Measurements from ENCODE around the gene HMOX1.

- TF ChIP-seq ZNF121 (CRISPR knock-in tag; IDR thresholded peaks at IDR 0.05) (no peak), CTCF (IDR thresholded peaks at IDR 0.05) (no peak), EMX1 (CRISPR knock-in tag; IDR thresholded peaks at IDR 0.05) (no peak), TEAD4 (CRISPR knock-in tag; IDR thresholded peaks at IDR 0.05) (no peak), ZNF416 (CRISPR knock-in tag; IDR thresholded peaks at IDR 0.05) (no peak)
- TF ChIP-seq, protein P1, sequence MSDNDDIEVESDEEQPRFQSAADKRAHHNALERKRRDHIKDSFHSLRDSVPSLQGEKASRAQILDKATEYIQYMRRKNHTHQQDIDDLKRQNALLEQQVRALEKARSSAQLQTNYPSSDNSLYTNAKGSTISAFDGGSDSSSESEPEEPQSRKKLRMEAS (CRISPR knock-in tag; IDR thresholded peaks at IDR 0.05) = no peak
- TF ChIP-seq, protein P2, sequence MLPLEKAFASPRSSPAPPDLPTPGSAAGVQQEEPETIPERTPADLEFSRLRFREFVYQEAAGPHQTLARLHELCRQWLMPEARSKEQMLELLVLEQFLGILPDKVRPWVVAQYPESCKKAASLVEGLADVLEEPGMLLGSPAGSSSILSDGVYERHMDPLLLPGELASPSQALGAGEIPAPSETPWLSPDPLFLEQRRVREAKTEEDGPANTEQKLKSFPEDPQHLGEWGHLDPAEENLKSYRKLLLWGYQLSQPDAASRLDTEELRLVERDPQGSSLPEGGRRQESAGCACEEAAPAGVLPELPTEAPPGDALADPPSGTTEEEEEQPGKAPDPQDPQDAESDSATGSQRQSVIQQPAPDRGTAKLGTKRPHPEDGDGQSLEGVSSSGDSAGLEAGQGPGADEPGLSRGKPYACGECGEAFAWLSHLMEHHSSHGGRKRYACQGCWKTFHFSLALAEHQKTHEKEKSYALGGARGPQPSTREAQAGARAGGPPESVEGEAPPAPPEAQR (CRISPR knock-in tag; IDR thresholded peaks at IDR 0.05) = no peak
Observed at GRCh38 chr22:35373781-35374180, 7.1 kb upstream of the HMOX1 start.

Measured in WTC11 (cell line).